ENCODE measurements around the gene PRRT4.

Gene PRRT4

DNA sequence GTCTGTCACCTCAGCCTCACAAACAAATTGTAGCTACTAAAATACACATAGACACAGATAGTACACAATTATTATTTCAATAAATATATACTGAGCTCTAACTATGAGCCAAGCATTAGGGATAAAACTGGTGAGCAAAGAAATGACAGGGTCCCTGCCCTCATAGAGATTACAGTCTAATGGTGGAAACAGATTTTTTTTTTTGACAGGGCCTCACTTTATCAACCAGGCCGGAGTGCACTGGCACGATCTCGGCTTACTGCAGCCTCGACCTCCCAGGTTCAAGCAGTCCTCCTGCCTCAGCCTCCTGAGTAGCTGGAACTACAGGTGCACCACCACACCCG lies 17.1 kb downstream of the PRRT4 start:
- no peak for DNase-seq (ENCODE audit: low spot score)

DNA sequence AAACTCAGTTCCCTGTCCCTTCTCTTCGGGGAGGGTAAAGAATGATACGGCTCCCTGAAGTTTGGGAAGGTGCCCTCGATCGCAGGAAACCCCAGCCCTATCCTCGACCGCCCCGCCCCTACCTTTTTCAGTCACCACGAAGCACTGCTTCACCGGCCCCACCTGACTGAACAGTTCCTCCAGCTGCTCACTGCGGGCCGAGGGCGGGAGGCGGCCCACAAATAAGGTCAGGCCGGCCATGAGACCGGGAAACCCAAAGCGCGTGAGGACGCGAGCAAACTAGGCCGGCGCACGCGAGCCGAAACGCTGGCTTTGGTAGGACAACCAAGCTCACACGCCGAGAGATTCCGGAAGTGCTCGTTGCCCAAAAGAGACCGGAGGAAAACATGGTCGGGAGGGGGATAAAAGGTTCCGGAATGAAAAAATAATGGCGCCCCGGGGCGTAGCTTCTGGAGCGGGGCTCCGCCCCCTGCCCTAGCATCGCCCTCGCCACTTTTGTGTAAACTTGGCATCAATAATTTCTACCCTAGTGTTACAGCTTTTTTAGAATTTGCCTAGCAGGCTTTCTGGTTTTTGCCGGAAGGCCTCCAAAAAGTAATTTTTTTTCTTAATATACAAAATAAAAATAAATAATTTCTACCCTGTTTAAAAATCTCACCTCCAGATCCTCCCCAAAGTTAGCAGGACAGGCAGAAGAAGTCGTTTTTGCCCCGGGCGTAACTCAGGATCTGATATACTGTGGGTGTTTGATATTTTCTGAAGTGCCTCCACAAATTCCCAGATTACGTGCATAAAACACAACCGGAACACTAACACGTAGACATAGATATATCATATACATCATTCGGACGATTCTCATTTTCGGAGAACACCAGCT lies 17.7 kb downstream of the PRRT4 start, which contains the start of gene RBM28:
Gene RBM28, minus strand, starts transcription at position 355 of the 877 bp plus-strand sequence. Its CDS starts 115 bp downstream, at position 240.
- DNase-seq (ENCODE audit: low spot score), result peak; percentile 95

DNA sequence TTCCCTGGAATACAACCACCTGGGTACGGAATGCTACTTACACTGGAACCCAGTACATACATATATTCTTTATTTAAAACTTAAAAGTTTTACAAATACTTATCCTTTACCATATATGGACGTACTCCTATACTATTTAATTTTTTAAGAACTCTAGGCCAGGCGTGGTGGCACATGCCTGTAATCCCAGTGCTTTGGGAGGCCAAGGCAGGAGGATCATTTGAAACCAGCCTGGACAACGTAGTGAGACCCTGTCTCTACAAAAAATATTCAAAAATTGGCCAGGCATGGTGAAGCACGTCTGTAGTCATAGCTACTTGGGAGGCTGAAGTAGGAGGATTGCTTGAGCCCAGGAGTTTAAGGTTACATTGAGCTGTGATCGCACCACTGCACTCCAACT lies 19.8 kb downstream of the PRRT4 start:
- no peak for DNase-seq (ENCODE audit: low spot score)

DNA sequence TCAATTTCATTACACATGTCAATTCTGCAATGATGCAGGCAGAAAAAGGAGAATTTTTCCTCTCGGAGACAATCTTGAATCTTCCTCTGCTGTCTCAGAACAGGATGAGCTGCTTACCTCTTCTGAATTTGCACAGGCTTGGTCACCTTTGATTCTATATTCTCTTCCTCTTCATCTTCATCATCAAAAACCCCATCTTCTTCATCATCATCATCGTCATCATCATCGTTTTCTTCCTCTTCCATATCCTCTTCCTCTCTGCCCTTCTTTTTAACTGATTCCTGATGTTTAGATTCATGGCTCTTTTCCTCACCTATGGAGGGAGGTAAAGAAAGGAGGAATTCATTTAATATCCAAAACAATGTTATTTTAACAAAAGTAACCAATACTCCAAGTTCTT lies 25.8 kb downstream of the PRRT4 start:
- no peak for DNase-seq (ENCODE audit: low spot score)

DNA sequence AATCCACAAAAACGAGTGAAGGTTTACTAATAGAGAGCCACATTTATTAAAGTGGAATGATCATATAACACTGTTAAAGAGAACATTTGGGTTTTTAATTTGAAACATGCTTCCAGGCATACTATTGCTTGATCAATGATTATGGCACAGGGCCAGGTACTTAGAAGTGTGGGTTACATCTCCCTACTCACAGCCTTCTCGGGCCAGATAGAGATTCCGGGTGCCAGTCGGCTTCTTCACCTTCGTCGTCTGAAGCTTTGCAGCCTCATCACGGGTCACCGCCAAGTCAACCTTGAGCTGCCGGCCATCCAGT lies 37.2 kb downstream of the PRRT4 start:
- no peak for DNase-seq (ENCODE audit: low spot score)

DNA sequence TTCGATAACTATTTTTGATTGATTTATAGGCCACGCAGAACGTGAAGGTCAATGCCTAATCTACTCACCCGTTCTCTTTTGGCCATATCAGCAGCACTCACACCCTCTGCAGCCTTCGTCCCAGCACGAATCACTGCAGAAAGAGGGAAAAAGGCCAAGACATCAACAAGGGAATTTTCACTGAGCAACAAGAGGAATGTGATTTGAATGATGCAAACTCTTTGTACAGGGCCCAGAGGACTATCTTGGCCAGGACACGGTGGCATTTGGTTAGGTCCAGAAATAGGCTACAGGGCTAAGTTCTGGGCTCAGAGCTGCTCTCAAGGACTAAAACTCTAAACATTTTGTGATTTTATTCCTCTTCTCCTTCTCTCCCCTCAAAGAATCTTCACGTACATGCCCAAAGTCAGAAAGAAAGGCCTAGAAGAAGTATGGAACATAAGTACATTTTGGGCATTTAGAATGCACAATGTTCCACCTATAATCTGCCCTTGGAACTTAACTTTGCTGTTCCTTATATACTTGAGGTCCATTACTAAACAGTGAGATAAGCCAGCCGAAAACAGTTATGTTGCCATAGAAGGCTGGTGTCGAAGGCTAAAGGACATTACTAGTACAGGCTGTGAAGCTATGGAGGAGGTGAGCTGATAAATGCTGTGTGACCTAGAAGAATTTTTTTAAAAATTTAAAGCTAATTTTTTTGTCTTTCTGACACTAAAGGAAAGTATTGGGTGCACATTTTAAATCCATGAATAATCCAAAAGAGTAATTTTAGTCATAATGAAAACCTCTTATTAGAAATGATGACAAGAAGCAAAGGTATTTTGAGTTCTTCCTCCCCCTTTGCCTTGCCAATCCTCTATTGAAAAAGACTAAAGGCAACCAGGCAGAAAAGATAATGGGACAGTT lies 37.8 kb downstream of the PRRT4 start:
- peak; percentile 64 for DNase-seq (ENCODE audit: low spot score)

DNA sequence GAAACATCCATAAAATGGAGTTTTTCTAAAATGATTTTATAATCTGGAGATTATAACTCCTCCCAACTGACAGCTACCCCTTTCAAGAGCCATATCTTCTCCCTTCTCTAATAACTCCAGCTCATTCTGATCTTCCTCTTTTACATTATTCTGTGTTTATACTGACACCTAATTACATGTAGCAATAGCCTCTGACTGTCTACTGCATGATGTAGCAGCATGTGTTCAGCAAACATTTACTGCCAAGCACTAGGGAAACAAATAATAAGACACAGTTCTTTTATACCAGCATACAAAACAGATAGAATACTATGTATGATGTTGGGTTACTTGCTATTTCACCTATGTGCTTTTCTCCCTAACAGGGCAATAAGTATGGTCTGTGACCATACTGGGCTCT lies 38.5 kb downstream of the PRRT4 start:
- no peak for DNase-seq (ENCODE audit: low spot score)

DNA sequence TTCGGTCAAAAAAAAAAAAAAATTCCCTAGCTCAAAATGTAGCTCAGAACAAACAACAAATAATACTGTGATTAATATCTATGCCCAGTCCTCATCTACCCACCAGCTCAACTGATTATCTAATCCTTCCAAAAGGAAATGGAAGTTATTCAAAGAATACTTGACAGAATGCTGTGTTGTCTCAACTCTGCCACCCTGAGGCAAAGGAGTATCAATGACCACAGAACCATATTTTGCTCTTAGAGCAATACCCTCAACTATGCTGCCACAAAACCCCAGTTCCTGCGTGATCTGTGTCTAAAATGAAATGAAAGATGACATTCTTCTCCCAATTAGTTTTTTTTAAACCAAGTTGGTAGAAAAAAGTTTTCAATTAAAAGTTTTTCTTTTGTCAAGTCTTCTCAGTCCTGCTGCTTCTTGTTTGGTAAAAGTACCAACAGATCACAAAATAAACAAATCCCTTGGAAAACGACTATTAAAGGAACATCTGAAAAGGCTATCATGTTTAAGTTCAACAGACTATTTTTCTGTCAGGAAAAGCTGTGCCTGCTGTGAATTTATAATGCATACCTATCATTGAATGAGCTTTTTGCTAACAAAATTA lies 39.3 kb downstream of the PRRT4 start:
- DNase-seq (ENCODE audit: low spot score), result peak; percentile 71

DNA sequence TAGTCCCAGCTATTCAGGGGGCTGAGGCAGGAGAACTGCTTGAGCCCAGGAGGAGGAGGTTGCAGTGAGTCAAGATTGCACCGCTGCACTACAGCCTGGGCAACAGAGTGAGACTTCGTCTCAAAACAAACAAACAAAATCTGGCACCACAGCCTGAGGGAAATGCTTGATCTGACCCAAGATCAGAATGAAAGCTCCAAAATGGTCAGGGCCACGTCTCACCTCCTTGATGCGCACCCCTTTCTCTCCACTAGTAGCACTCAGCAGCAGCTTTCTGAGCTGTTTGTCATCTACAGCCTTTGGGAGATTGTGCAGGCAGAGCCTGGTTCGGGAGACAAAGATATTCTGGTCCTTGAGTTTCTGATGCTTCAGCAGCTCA lies 40.5 kb downstream of the PRRT4 start:
- DNase-seq (ENCODE audit: low spot score), result no peak

DNA sequence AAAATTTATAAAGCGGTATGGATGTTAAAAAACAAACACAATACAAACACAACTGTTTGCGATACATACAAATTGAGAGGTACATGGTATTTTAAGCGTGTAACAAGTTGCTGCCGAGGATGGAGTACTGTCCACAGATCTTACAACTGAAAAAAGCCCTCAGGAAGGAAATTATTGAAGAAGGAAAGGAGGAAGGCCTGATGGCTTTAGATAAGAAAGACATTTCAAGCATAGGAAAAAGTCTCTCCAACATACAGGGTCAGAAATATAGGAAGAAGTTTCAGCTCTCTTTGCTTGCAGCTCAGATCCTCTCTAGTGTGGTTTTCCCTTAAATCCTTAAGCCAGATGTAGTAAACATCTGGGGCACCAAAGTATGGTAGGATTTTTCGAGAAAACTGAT lies 42.8 kb downstream of the PRRT4 start:
- no peak for DNase-seq (ENCODE audit: low spot score)

DNA sequence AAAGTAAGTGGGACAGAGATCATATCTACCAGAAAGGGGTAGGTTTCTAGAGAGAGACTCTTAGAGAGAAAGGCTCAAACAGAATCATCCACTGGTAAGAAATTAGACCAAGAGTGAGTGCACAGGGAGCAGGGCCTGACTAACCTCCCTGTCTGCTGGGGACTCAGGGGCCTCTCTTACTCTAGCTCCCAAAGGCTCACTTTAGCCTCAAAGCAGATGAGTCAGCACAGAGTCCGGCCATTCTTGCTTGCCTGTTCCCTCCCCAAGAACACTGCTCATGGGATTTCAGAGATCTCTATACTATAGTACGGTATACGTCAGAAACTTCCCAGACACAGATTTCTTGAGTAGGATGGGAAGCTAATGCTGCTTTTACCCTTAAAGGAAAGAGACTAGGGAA lies 50.5 kb downstream of the PRRT4 start:
- DNase-seq (ENCODE audit: low spot score), result no peak

DNA sequence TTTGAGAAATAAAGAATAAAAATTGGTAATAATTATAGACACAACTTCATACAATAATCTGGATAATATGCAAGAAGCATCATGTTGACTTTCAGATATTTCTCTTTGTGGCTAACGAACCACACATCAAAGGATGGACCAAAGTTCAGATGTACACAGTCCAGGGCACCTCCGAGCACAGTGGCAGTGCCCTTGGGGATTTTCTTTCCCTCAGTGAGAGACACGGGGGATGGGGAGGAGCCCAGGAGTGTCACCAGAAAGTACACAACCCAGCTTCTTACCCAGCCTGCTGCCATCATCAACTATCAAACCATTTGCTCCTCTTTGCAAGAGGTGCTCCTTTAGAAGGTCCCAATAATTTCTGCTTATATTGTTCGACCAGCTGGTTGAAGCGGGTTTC lies 51.0 kb downstream of the PRRT4 start:
- no peak for DNase-seq (ENCODE audit: low spot score)

DNA sequence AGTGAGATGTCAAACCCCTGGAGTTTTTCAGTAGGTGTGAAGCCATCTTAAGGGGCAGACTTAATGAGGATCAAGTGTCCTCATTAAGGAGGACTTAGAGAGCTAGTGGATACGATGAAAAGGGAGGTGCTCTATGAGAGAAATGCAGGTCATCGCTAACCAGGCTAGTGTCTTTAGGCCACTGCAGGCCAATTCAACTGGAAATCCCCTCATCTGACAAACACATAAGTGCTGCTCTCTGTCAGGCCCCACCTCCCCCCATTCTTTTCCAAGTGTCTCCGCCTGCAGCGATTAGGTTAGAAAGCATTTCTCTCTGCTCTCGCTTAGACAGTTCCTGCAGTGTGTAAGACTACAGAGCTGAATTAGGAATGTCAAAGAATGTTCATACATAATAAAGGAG lies 51.5 kb downstream of the PRRT4 start:
- no peak for DNase-seq (ENCODE audit: low spot score)

DNA sequence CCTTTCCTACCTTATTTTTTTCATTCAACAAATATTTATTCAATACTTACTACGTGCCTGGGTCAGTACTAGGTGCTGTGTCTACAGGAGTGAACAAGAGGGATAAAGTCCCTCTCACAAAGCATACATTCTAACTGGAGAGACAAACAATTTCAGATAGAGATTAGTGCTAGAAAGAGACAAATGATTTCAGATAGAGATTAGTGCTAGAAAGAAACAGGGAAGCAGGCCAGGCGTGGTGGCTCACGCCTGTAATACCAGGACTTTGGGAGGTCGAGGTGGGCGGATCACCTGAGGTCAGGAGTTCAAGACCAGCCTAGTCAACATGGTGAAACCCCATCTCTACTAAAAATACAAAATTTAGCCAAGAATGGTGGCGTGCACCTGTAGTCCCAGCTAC lies 52.4 kb downstream of the PRRT4 start:
- DNase-seq (ENCODE audit: low spot score), result no peak

DNA sequence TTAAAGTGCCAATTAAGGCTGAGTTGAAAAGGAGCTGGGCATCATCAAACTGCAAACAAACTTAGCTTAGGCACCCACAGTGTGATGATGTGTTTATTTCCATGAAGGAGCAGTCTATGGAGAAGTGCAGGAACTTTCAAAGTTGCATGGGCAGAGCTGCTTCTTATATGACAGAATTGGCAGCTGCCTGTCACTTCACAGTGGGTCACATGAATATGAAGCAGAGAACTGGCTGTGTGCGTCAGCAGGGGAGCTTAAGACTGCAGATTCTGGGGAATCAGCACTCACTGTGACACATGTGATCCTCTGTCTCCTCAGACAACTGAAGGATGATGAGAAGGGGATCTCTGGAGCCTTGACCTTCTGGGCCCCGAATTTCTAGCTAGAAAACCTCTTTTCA lies 54.4 kb downstream of the PRRT4 start:
- DNase-seq (ENCODE audit: low spot score), result no peak

DNA sequence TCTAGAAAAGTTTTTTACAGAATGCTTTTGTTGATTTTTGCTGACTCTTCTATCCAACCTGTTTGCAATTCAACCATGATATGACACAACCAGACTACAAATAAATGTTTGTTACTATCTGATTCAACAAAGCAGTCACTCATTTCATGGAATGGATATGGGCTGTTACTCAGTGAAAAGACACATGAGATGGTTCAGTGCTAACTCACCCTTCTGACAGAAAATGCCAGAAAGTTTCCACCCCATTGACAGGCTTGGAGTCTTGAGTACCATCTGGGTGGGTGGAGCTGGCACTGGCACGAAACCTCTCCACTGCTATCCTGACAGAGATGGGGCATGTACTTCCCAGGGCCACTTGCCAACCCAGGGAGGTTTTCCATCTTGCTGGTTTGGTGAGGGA lies 57.3 kb downstream of the PRRT4 start:
- DNase-seq (ENCODE audit: low spot score), result peak; percentile 35

DNA sequence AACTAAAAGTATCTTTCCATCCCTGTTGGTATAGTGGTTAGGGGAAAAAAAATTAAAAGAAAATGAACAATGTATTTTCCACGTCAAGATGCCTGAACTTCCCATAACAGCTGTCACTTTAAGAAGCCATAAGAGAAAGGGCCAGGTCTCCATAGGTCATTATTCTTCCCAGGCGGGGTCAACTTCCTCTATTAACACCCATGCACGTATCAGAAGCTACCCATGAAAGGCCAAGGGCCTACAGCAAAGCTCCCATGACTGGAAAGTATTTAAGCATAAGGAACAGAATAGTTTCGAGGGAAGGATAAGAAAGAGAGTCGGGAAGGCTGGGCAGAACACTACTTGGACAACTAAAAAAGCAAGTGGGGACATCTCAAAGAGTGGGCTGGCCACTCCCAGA lies 57.8 kb downstream of the PRRT4 start:
- no peak for DNase-seq (ENCODE audit: low spot score)

DNA sequence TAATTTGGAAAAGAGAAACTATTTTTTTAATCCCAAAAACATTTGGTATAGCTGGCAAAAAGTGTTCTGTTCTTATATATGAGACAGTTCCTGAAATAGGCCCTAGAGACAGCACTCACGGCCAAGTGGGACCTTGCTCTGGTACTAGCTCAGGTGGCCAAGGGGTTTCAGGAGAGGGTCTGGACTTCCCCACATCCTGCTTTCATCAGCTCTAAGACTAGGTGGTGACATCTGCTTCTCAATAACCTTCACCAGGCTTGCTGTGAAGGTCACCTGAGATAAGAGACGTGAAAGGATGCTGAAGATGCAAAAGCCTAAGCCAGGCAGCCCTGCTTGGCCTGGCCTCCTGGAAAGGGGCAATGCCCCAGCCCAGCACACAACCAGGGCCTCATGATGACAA lies 58.4 kb downstream of the PRRT4 start:
- no peak for DNase-seq (ENCODE audit: low spot score)

DNA sequence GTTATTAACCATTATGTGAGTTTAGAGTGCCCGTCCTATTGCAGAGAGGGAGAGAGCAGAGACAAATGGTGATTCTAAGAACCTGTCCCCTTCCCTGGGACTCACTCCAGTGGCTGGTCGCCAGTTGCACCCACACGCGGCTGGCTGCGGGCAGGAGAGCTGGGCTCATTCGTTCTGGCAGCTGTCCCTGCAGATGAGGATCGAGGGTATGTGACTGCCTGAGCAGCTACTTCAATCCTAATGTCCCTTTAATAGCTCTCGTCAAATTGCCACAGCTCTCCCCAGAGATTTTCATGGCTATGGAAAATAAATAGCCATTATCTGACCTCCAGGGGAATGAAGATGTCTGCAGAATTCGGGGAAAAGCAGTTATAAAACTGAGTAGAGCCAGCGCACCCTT lies 59.4 kb downstream of the PRRT4 start:
- DNase-seq (ENCODE audit: low spot score), result no peak

All from GM03348 (cell line).